HEK293 (cell line): ENCODE measurements around the gene ITGAL.

ENCODE experiments used
- BCL11A ChIP-seq: fragments of 450-650 bp; formaldehyde crosslinking; IDR thresholded peaks from 2 replicates; pipeline ENCODE4 v1.5.1; 2016; ENCODE audit warnings: low read depth, missing biosample characterization, missing genetic modification characterization
- GFI1B ChIP-seq: fragments of 450-650 bp; formaldehyde crosslinking; IDR thresholded peaks from 2 replicates; pipeline ENCODE4 v1.5.1; 2016; ENCODE audit warnings: missing biosample characterization, missing genetic modification characterization
- MEIS1 ChIP-seq: sonication (generic); formaldehyde crosslinking; IDR thresholded peaks from 2 replicates; pipeline ENCODE4 v1.8.1; 2022; ENCODE audit warnings: missing genetic modification reagents, mild to moderate bottlenecking, borderline replicate concordance
- OVOL3 ChIP-seq: fragments of 450-650 bp; formaldehyde crosslinking; IDR thresholded peaks from 2 replicates; pipeline ENCODE4 v1.5.1; 2016; ENCODE audit warnings: missing biosample characterization, missing genetic modification characterization
- RBAK ChIP-seq: fragments of 450-650 bp; formaldehyde crosslinking; IDR thresholded peaks from 2 replicates; pipeline ENCODE4 v1.5.1; 2016; ENCODE audit warnings: missing biosample characterization, missing genetic modification characterization
- SCRT2 ChIP-seq: fragments of 450-650 bp; formaldehyde crosslinking; IDR thresholded peaks from 2 replicates; pipeline ENCODE4 v1.5.1; 2016; ENCODE audit warnings: missing biosample characterization, missing genetic modification characterization
- WT1 ChIP-seq: fragments of 450-650 bp; formaldehyde crosslinking; IDR thresholded peaks from 2 replicates; pipeline ENCODE4 v1.5.1; 2016; ENCODE audit warnings: missing biosample characterization, missing genetic modification characterization
- ZFP37 ChIP-seq: fragments of 450-650 bp; formaldehyde crosslinking; IDR thresholded peaks from 2 replicates; pipeline ENCODE4 v1.5.1; 2016; ENCODE audit warnings: missing biosample characterization, missing genetic modification characterization
- ZFP41 ChIP-seq: fragments of 450-650 bp; formaldehyde crosslinking; IDR thresholded peaks from 2 replicates; pipeline ENCODE4 v1.5.1; 2016; ENCODE audit warnings: missing biosample characterization, missing genetic modification characterization, borderline replicate concordance
- ZNF114 ChIP-seq: fragments of 450-650 bp; formaldehyde crosslinking; IDR thresholded peaks from 2 replicates; pipeline ENCODE4 v1.5.0; 2017; ENCODE audit warnings: missing biosample characterization, missing genetic modification characterization
- ZNF121 ChIP-seq: fragments of 450-650 bp; formaldehyde crosslinking; IDR thresholded peaks from 2 replicates; pipeline ENCODE4 v1.5.1; 2016; ENCODE audit warnings: missing biosample characterization, missing genetic modification characterization
- ZNF175 ChIP-seq: fragments of 450-650 bp; formaldehyde crosslinking; IDR thresholded peaks from 2 replicates; pipeline ENCODE4 v1.5.1; 2016; ENCODE audit warnings: missing biosample characterization, missing genetic modification characterization
- ZNF19 ChIP-seq: fragments of 450-650 bp; formaldehyde crosslinking; IDR thresholded peaks from 2 replicates; pipeline ENCODE4; 2016; ENCODE audit warnings: missing biosample characterization, missing genetic modification characterization, low read depth
- ZNF211 ChIP-seq: fragments of 450-650 bp; formaldehyde crosslinking; IDR thresholded peaks from 2 replicates; pipeline ENCODE4 v1.5.1; 2016; ENCODE audit warnings: low read depth, missing biosample characterization, missing genetic modification characterization
- ZNF221 ChIP-seq: fragments of 450-650 bp; formaldehyde crosslinking; IDR thresholded peaks from 2 replicates; pipeline ENCODE4 v1.5.1; 2017; ENCODE audit warnings: missing biosample characterization, missing genetic modification characterization, borderline replicate concordance
- ZNF239 ChIP-seq: fragments of 450-650 bp; formaldehyde crosslinking; IDR thresholded peaks from 2 replicates; pipeline ENCODE4 v1.5.1; 2016; ENCODE audit warnings: missing biosample characterization, missing genetic modification characterization
- ZNF350 ChIP-seq: fragments of 450-650 bp; formaldehyde crosslinking; IDR thresholded peaks from 2 replicates; pipeline ENCODE4 v1.5.0; 2017; ENCODE audit warnings: missing biosample characterization, mild to moderate bottlenecking, missing genetic modification characterization
- ZNF426 ChIP-seq: fragments of 450-650 bp; formaldehyde crosslinking; IDR thresholded peaks from 2 replicates; pipeline ENCODE4 v1.5.1; 2017; ENCODE audit warnings: missing biosample characterization, missing genetic modification characterization, mild to moderate bottlenecking, inconsistent platforms, moderate library complexity
- ZNF544 ChIP-seq: fragments of 450-650 bp; formaldehyde crosslinking; IDR thresholded peaks from 2 replicates; pipeline ENCODE4 v1.5.0; 2017; ENCODE audit warnings: missing biosample characterization, missing genetic modification characterization
- ZNF548 ChIP-seq: fragments of 450-650 bp; formaldehyde crosslinking; IDR thresholded peaks from 2 replicates; pipeline ENCODE4 v1.5.1; 2016; ENCODE audit warnings: missing biosample characterization, missing genetic modification characterization
- ZNF610 ChIP-seq: fragments of 450-650 bp; formaldehyde crosslinking; IDR thresholded peaks from 2 replicates; pipeline ENCODE4 v1.5.1; 2016; ENCODE audit warnings: missing biosample characterization, missing genetic modification characterization, borderline replicate concordance
- ZNF747 ChIP-seq: fragments of 450-650 bp; formaldehyde crosslinking; IDR thresholded peaks from 2 replicates; pipeline ENCODE4 v1.5.1; 2016; ENCODE audit warnings: missing biosample characterization, missing genetic modification characterization
- TF ChIP-seq, protein P1 (sequence below): fragments of 450-650 bp; formaldehyde crosslinking; IDR thresholded peaks from 2 replicates; pipeline ENCODE4 v1.5.1; 2016; ENCODE audit warnings: missing biosample characterization, missing genetic modification characterization
- TF ChIP-seq, protein P2 (sequence below): fragments of 450-650 bp; IDR thresholded peaks from 2 replicates; pipeline ENCODE4 v1.5.1; 2018; ENCODE audit warnings: missing biosample characterization, missing genetic modification characterization
- TF ChIP-seq, protein P3 (sequence below): fragments of 450-650 bp; formaldehyde crosslinking; IDR thresholded peaks from 2 replicates; pipeline ENCODE4 v1.5.1; 2016; ENCODE audit warnings: missing biosample characterization, missing genetic modification characterization, low read depth
- TF ChIP-seq, protein P4 (sequence below): fragments of 450-650 bp; formaldehyde crosslinking; IDR thresholded peaks from 2 replicates; pipeline ENCODE4 v1.5.1; 2016; ENCODE audit warnings: missing biosample characterization, missing genetic modification characterization
- TF ChIP-seq, protein P5 (sequence below): fragments of 450-650 bp; formaldehyde crosslinking; IDR thresholded peaks from 2 replicates; pipeline ENCODE4 v1.5.1; 2016; ENCODE audit warnings: missing biosample characterization, missing genetic modification characterization
- TF ChIP-seq, protein P6 (sequence below): fragments of 450-650 bp; formaldehyde crosslinking; IDR thresholded peaks from 2 replicates; pipeline ENCODE4 v1.5.1; 2017; ENCODE audit warnings: missing biosample characterization, missing genetic modification characterization
- TF ChIP-seq, protein P7 (sequence below): fragments of 450-650 bp; IDR thresholded peaks from 2 replicates; pipeline ENCODE4 v1.5.1; 2018; ENCODE audit warnings: missing biosample characterization, mild to moderate bottlenecking, missing genetic modification characterization

Gene ITGAL

DNA sequence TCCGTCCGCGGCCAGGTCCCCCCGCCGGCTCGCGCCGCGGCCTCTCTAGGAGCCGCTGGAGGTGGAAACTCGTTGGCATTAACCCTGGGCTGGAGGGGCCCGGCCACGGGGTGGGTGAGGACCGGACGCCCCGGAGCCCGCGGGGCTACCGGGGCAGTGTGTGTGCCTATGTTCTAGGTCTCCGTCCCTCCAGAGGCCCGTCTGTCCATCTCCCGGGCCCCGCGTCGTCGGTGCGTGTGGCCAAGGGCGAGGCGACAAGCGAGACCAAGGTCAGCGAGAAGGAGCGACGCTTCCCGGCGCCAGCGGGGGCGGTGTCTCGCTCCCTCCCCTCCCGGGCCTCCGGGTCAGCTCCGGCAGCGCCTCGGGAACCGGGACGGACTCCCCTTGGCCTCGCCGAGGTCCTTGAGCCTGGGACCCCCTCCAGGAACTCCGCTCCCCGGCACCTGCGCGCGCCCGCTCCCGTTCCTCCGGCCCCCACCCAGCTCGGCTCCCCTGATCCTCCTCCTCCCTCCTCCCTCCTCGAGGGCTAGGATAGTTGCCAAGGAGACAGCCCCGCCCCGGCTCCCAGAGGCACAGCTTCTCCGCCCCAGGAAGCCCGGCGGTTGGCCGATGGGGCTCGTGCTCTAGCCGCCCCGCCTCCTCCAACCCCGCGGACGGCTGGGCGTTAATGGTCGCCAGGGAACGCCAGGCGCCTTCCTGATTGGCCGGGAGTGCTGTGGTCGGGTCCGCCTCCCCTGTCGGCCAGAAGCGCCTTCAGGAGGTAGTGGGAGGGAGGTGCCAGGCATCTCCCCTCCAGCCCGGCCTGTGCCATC lies 54.5 kb downstream of the ITGAL start (continued):
- TF ChIP-seq, protein P1, sequence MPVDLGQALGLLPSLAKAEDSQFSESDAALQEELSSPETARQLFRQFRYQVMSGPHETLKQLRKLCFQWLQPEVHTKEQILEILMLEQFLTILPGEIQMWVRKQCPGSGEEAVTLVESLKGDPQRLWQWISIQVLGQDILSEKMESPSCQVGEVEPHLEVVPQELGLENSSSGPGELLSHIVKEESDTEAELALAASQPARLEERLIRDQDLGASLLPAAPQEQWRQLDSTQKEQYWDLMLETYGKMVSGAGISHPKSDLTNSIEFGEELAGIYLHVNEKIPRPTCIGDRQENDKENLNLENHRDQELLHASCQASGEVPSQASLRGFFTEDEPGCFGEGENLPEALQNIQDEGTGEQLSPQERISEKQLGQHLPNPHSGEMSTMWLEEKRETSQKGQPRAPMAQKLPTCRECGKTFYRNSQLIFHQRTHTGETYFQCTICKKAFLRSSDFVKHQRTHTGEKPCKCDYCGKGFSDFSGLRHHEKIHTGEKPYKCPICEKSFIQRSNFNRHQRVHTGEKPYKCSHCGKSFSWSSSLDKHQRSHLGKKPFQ (tag by site-specific recombination), result no peak
- TF ChIP-seq MEIS1 (CRISPR knock-in tag), result no peak
- TF ChIP-seq ZNF19 (tag by site-specific recombination), result no peak
- no peak for TF ChIP-seq SCRT2
- TF ChIP-seq ZFP41 (tag by site-specific recombination), result no peak
- TF ChIP-seq ZNF544 (tag by site-specific recombination), result no peak
- TF ChIP-seq, protein P2, sequence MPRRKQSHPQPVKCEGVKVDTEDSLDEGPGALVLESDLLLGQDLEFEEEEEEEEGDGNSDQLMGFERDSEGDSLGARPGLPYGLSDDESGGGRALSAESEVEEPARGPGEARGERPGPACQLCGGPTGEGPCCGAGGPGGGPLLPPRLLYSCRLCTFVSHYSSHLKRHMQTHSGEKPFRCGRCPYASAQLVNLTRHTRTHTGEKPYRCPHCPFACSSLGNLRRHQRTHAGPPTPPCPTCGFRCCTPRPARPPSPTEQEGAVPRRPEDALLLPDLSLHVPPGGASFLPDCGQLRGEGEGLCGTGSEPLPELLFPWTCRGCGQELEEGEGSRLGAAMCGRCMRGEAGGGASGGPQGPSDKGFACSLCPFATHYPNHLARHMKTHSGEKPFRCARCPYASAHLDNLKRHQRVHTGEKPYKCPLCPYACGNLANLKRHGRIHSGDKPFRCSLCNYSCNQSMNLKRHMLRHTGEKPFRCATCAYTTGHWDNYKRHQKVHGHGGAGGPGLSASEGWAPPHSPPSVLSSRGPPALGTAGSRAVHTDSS (tag by site-specific recombination), result peak; percentile 48; the same call in 1 of the 2 replicates
- TF ChIP-seq ZFP37, result no peak
- TF ChIP-seq ZNF426 (tag by site-specific recombination), result no peak
- TF ChIP-seq, protein P3, sequence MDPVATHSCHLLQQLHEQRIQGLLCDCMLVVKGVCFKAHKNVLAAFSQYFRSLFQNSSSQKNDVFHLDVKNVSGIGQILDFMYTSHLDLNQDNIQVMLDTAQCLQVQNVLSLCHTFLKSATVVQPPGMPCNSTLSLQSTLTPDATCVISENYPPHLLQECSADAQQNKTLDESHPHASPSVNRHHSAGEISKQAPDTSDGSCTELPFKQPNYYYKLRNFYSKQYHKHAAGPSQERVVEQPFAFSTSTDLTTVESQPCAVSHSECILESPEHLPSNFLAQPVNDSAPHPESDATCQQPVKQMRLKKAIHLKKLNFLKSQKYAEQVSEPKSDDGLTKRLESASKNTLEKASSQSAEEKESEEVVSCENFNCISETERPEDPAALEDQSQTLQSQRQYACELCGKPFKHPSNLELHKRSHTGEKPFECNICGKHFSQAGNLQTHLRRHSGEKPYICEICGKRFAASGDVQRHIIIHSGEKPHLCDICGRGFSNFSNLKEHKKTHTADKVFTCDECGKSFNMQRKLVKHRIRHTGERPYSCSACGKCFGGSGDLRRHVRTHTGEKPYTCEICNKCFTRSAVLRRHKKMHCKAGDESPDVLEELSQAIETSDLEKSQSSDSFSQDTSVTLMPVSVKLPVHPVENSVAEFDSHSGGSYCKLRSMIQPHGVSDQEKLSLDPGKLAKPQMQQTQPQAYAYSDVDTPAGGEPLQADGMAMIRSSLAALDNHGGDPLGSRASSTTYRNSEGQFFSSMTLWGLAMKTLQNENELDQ (tag by site-specific recombination), result no peak
- TF ChIP-seq ZNF548 (tag by site-specific recombination), result peak; percentile 36; the same call in 1 of the 2 replicates
- TF ChIP-seq ZNF175 (tag by site-specific recombination), result no peak
- TF ChIP-seq, protein P4, sequence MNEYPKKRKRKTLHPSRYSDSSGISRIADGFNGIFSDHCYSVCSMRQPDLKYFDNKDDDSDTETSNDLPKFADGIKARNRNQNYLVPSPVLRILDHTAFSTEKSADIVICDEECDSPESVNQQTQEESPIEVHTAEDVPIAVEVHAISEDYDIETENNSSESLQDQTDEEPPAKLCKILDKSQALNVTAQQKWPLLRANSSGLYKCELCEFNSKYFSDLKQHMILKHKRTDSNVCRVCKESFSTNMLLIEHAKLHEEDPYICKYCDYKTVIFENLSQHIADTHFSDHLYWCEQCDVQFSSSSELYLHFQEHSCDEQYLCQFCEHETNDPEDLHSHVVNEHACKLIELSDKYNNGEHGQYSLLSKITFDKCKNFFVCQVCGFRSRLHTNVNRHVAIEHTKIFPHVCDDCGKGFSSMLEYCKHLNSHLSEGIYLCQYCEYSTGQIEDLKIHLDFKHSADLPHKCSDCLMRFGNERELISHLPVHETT (tag by site-specific recombination), result peak; percentile 89
- peak; percentile 69; the same call in 1 of the 2 replicates for TF ChIP-seq ZNF221
- peak; percentile 97 for TF ChIP-seq BCL11A (tag by site-specific recombination)
- TF ChIP-seq, protein P5, sequence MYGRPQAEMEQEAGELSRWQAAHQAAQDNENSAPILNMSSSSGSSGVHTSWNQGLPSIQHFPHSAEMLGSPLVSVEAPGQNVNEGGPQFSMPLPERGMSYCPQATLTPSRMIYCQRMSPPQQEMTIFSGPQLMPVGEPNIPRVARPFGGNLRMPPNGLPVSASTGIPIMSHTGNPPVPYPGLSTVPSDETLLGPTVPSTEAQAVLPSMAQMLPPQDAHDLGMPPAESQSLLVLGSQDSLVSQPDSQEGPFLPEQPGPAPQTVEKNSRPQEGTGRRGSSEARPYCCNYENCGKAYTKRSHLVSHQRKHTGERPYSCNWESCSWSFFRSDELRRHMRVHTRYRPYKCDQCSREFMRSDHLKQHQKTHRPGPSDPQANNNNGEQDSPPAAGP (tag by site-specific recombination), result peak; percentile 93
- TF ChIP-seq ZNF610 (tag by site-specific recombination), result peak; percentile 95
- TF ChIP-seq, protein P6, sequence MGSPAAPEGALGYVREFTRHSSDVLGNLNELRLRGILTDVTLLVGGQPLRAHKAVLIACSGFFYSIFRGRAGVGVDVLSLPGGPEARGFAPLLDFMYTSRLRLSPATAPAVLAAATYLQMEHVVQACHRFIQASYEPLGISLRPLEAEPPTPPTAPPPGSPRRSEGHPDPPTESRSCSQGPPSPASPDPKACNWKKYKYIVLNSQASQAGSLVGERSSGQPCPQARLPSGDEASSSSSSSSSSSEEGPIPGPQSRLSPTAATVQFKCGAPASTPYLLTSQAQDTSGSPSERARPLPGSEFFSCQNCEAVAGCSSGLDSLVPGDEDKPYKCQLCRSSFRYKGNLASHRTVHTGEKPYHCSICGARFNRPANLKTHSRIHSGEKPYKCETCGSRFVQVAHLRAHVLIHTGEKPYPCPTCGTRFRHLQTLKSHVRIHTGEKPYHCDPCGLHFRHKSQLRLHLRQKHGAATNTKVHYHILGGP (tag by site-specific recombination), result no peak
- no peak; the same call in 1 of the 2 replicates for TF ChIP-seq WT1 (tag by site-specific recombination)
- peak; percentile 42; the same call in 1 of the 2 replicates for TF ChIP-seq ZNF239 (tag by site-specific recombination)
- no peak for TF ChIP-seq ZNF121 (tag by site-specific recombination)
- no peak for TF ChIP-seq RBAK (tag by site-specific recombination)
- no peak for TF ChIP-seq ZNF747 (tag by site-specific recombination)
- TF ChIP-seq, protein P7, sequence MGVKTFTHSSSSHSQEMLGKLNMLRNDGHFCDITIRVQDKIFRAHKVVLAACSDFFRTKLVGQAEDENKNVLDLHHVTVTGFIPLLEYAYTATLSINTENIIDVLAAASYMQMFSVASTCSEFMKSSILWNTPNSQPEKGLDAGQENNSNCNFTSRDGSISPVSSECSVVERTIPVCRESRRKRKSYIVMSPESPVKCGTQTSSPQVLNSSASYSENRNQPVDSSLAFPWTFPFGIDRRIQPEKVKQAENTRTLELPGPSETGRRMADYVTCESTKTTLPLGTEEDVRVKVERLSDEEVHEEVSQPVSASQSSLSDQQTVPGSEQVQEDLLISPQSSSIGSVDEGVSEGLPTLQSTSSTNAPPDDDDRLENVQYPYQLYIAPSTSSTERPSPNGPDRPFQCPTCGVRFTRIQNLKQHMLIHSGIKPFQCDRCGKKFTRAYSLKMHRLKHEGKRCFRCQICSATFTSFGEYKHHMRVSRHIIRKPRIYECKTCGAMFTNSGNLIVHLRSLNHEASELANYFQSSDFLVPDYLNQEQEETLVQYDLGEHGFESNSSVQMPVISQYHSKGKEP (tag by site-specific recombination), result no peak
- TF ChIP-seq ZNF114, result no peak
- TF ChIP-seq ZNF350 (tag by site-specific recombination), result no peak
- TF ChIP-seq ZNF211 (tag by site-specific recombination), result no peak
- TF ChIP-seq OVOL3 (tag by site-specific recombination), result peak; percentile 80
- no peak; the same call in 1 of the 2 replicates for TF ChIP-seq GFI1B (tag by site-specific recombination)
